GM21576 (cell line): Measurements from ENCODE around the gene IMPACT.
A peak's percentile ranks its signal among the peaks of the same experiment; 100 is the strongest.

Experiments
- ATAC-seq: cut with Tn5 transposase; IDR thresholded peaks from one replicate; pipeline ENCODE4 v1.9.1; 2021; ENCODE audit warnings: mild to moderate bottlenecking, moderate library complexity; ENCODE audit not compliant: unreplicated experiment

The IMPACT gene

GRCh38 chr18:24474406-24474805 is 47.9 kb downstream of the IMPACT start:
- no peak for ATAC-seq

GRCh38 chr18:24475926-24476589 is 49.6 kb downstream of the IMPACT start:
- no peak for ATAC-seq

- no peak for ATAC-seq
Measured at GRCh38 chr18:24479371-24479770, 52.9 kb downstream of the IMPACT start.

- no peak for ATAC-seq
Measured at GRCh38 chr18:24482821-24483220, 56.4 kb downstream of the IMPACT start.

GRCh38 chr18:24485681-24486080 is 59.2 kb downstream of the IMPACT start:
- ATAC-seq = no peak

GRCh38 chr18:24486684-24487083 is 60.2 kb downstream of the IMPACT start:
- no peak for ATAC-seq

GRCh38 chr18:24488824-24489493 is 62.5 kb downstream of the IMPACT start:
- no peak for ATAC-seq

- ATAC-seq = no peak
Measured at GRCh38 chr18:24490539-24490938, 64.1 kb downstream of the IMPACT start.

- peak; percentile 80 for ATAC-seq
Measured at GRCh38 chr18:24491927-24492834, 65.7 kb downstream of the IMPACT start.

- ATAC-seq = no peak
Measured at GRCh38 chr18:24494586-24494985, 68.1 kb downstream of the IMPACT start.

- ATAC-seq = no peak
Measured at GRCh38 chr18:24497031-24497754, 70.7 kb downstream of the IMPACT start.

- no peak for ATAC-seq
Measured at GRCh38 chr18:24499814-24500213, 73.3 kb downstream of the IMPACT start.

GRCh38 chr18:24500217-24500616 is 73.7 kb downstream of the IMPACT start:
- ATAC-seq = no peak

- ATAC-seq = no peak
Measured at GRCh38 chr18:24500766-24501165, 74.3 kb downstream of the IMPACT start.

- ATAC-seq = no peak
Measured at GRCh38 chr18:24502667-24503523, 76.4 kb downstream of the IMPACT start.
